ENCODE data around the gene RBPMS2.

DNA sequence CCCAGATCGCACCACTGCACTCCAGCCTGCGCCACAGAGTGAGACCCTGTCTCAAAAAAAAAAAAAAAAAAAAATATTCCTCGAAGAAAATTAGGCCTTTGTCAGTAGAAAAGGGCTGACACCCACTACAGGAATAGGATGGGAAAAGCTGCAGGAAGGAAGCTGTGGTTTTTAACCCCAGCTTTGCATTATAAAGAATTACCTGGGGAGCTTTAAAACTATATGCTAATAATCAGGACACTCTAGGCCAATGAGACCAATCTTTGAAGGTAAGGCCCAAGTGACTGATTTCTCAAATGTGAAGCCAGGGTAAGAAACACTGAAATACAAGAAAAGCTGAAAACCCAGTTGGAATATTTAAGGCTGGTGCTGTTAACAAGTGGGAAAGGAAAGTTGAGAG lies 74.3 kb downstream of the RBPMS2 start:
- no peak for TF ChIP-seq POLR2A (IDR thresholded peaks at IDR 0.05; ENCODE audit: low read depth, low read length)
- TF ChIP-seq POLR2AphosphoS5 (IDR thresholded peaks at IDR 0.05; ENCODE audit: low read depth, low read length), result no peak
- TF ChIP-seq TAF1 (IDR thresholded peaks at IDR 0.05; ENCODE audit: low read depth, low read length), result no peak
- TF ChIP-seq SPI1 (IDR thresholded peaks at IDR 0.05; ENCODE audit: low read depth, low read length), result no peak
- no peak for TF ChIP-seq PAX5 (IDR thresholded peaks at IDR 0.05; ENCODE audit: insufficient read depth, low read length, severe bottlenecking)
